OCI-M1 (cell line): ENCODE data around the gene PPP6R2.

Source experiments
- DNase-seq: peaks from one replicate; lab custom pipeline; 2025; lab: John Stamatoyannopoulos, UW

The PPP6R2 gene

DNA sequence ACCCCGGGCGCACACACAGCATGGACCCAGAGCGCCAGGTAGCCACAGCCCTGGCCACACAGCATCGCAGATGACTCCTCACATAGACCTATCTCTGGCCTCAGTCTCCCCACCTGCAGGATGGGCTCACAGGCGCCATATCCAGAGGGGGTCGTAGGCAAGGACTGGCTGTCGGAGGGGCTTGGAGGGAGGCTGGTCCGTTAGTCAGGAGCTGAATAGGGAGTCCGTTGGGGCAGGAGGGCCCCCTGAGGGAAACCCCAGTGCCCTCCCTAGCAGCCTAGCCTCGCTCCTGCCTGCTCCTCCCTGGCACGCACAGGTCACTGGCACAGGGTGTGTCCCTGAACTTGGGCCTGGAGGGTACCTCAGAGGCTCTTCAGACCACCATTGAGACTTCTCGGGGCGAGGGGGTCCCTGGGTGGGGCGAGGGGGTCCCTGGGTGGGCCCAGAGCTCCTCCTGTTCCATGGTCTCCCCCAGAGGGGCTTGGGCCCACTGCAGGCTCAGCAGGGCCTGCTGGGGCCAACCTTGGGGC, 37.7 kb upstream of the PPP6R2 start:
- DNase-seq: no peak

DNA sequence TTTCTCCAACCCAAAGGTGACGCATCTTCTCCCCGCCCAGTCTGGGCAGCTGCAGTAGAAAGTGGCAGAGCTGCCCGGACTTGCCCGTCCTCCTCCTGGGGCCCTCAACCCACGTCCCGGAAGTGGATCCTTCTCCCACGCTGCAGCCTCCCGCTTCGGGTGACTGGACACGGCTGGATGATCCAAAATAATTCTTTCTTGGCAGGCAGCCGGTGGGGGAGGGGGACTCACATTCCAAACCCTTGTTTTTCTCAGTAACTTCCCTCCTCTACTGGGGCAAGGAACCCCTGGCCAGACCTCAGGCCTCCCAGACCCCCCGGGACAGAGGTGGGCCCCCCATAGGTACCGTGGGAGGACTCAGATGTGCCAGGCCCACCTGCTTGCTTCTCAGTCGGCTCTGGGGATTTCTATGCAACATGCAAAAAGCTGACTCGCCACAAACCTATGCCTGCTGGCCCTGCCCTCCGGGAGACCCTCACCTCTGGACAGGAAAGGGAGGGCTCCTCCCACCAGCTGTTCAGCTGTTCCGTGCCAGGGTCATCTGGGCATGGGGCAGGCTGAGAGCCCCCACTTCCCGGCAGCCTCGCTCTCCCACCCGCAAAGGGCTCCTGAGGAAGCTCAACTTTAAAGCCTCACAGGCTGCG, 37.1 kb upstream of the PPP6R2 start:
- no peak for DNase-seq

- peak; percentile 74 for DNase-seq
These were observed 36.1 kb upstream of the PPP6R2 start, which contains the start of gene PLXNB2 for GRCh38 chr22:50306753-50307749. Gene PLXNB2 (minus strand): TSS chr22:50307646. CDS start chr22:50290584, 17,062 bp downstream.

DNA sequence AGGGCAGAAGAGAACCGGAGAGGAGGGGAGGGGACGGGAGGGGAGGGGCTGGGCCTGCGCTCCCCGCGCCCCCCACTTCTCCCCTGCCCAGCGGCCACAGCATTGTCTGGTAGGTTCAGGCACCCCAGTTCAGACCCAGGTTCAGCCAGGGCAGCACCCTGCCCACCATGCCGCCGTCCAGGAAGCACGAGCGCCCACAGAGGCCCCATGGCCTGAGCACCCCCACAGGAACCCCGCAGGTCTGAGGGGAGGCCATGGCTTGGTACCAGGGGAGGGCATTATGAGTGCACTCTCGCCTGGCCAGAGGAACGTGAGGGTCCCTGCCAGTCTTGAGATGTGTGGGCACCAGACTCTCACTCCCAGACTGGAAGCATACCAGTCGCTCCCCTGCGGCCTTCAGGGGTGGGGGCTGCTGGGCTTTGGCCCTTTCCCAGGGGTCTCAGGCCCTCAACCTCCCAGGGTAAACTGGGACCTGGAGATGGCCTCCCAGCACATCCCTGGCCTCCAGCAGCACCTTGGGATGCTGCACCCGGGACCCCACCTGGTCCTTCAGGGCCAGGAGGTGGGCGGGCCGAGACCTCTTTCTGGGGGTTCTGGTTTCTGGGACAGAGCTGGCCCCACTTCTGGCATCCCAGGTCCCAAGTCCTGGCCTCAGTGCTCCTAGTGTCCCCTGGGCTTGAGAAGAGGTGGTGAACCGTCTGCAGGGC, 35.1 kb upstream of the PPP6R2 start:
- DNase-seq: no peak

DNA sequence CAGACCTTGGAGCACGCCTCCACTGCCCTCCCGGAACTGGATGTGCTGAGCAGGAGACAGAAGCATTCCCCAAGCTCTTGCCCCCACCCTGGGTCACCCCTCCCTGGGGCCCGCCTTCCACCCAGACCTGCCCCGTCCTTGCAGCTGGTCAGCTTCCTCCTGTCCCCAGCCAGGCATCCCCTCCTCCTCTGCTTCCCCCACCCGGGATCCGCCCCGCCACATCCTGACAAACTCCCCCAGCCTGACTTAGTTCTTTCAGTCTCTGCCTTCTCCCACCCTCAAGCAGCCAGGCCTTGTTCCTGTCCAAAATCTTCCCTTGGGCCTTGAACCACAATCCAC, 34.6 kb upstream of the PPP6R2 start:
- DNase-seq: peak; percentile 30

- DNase-seq: no peak
These were observed 34.0 kb upstream of the PPP6R2 start for GRCh38 chr22:50308986-50309600.

GRCh38 chr22:50309601-50309991, 33.5 kb upstream of the PPP6R2 start:
- no peak for DNase-seq

DNA sequence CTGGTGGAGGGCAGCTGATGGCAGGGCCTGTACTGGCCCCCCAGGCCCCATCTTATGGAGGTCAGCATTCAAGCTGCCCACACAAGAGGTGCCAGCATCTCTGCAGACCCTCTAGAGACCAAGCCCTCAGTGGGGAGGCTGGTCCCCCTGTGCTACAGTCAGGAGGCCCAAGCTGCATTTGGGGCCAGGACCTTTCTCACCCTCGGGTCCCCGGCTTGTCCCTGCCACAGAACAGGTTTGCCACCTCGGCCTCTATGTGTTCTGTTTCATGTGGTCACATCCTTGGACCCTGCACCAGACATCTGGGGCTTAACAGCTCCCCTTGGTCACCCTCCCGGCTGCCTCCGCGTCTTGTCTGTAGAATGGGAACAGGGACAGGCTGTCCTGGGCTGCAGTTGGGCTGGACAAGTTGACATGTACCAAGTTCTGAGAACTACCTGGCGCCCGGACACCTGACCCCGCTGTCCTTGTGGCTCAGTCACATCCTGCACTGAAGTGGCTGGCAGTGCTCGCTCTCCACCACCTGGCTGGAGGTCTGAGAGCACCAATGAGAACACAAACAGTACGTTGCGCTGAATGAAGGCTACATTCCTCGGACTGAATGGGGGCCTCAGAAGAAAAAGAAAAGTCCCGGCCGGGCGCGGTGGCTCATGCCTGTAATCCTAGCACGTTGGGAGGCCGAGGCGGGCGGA, 33.0 kb upstream of the PPP6R2 start:
- no peak for DNase-seq

DNA sequence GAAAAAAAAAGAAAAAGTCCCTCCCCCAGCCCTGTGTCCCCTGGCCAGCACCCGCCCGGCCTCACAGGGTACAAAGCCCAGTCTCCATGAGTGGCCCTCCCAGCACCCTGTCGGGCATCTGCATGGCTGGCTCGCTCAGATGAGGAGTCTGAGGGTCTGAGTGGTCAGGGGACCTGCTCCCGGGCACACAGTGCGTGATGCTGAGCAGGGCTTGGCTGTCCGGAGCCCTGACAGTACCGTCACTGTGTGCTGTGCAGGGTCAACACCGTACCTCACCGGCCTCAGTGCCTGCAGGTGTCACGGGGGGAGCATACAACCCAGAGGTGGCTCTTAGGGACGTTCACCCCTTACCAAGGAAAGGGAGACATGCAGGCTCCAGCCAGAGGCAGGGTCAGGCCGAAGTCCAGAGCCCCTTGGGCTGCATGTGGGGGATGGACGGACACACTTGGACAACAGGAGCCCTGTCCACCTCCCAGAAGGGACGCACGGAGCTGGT, 32.1 kb upstream of the PPP6R2 start:
- no peak for DNase-seq

DNA sequence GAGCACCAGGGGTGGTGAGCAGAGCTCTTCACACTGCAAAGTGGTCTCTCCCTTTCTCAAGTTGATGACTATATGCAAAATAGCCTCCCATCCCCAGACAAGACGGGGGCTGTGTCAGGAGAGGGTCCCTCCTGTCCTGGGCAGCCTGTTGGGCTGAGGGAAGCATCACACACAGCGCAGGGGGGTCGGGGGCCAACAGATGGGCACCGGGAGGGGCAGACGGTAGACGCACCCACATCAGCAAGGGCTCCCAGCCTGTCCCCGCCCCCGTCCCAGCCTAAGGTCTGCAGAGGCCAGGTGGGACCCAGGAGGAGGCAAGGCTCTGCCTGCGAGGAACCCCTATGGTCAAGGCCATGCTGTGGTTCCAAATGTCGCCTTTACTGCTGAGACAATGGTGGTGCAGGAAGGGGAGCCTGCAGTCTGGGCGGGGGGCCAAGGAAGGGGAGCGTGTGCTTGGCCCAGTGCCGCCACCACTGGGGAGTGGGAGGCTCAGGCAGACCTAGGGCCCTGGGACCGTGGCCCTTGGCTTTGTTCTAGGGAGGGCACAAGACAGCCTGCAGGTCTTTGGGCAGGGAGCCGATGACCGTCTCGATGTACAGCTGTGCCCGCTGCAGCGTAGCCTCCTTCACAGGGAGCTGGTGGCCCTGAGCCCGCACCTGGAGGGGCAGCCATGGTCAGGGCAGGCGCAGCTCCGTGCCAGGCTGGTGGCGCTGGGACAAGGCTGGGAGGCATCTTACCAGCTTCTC, 31.3 kb upstream of the PPP6R2 start:
- no peak for DNase-seq

DNA sequence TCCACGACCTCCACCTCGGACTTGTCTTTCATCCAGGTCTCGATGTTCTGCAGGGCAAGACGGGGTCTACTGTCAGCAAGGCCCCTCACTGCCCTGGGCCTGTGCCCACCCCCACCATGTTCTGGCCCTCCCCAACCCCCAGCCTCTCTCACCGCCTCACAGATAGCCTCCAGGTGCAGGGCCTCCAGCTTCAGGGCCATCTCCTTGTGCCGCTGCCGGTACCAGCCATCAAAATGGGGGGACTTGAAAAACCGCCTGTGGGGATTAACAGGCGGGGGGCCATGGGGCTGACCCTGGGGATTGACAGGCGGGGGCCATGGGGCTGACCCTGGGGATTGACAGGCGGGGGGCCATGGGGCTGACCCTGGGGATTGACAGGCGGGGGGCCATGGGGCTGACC, 30.8 kb upstream of the PPP6R2 start:
- DNase-seq: no peak

- no peak for DNase-seq
These were observed 30.1 kb upstream of the PPP6R2 start for GRCh38 chr22:50313021-50313420.

GRCh38 chr22:50313600-50313999, 29.5 kb upstream of the PPP6R2 start:
- no peak for DNase-seq

- DNase-seq: no peak
These were observed 29.1 kb upstream of the PPP6R2 start for GRCh38 chr22:50314081-50314454.

- DNase-seq: peak; percentile 64
These were observed 28.5 kb upstream of the PPP6R2 start for GRCh38 chr22:50314455-50315288.

DNA sequence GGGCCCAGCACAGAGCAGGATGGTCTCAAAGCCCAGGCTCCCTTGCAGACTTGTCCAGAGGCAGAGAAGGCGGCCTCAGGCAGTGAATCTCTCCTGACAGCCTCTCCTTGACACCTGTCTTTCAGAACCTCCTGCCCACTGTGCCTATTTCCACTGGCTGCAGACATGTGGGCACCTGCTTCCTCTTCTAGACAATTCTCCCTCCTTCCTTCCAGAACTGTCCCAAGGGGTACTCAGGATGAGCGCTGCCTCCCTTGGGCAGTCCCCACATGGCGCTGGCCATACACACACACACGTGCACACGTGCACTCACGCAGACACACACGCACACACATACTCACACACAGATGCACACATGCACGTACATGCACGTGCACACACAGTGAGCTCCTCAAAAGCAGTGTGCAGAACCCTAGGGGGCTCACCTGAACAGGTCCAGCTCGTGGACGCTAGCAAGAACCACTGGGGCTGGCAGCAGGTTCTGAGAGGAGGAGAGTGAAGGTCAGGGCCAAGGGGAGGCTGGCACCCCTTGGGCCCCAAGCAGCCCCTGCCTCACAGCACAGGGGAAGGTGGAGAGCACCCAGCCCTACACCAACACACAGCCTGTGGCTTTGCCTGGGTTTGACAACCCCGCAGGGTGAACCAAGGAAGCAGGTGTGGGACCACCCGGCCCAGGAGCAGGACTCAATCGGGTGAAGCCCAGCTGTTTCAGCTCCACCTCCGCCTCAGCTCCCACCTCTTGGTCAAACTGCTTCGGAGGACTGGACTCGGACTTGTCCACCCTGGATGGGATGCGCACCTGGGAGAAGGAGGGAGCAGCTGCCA, 27.6 kb upstream of the PPP6R2 start:
- no peak for DNase-seq

GRCh38 chr22:50316114-50317065, 26.7 kb upstream of the PPP6R2 start:
- no peak for DNase-seq
